Aortic smooth muscle cell (primary cell): Measurements from ENCODE around the gene CFAP61. TPM values are rescaled to one million over a fixed set of nuclear protein-coding genes. Genes with fewer than 3 reads are reported as not detected.

ENCODE experiments used
- total RNA-seq: library from RNA; depleted of rRNA; stranded (reverse); fragments of >200 nt; gene quantifications from 2 replicates; pipeline ENCODE4 v1.2.3, GENCODE V29; 2014

The CFAP61 gene, protein sequence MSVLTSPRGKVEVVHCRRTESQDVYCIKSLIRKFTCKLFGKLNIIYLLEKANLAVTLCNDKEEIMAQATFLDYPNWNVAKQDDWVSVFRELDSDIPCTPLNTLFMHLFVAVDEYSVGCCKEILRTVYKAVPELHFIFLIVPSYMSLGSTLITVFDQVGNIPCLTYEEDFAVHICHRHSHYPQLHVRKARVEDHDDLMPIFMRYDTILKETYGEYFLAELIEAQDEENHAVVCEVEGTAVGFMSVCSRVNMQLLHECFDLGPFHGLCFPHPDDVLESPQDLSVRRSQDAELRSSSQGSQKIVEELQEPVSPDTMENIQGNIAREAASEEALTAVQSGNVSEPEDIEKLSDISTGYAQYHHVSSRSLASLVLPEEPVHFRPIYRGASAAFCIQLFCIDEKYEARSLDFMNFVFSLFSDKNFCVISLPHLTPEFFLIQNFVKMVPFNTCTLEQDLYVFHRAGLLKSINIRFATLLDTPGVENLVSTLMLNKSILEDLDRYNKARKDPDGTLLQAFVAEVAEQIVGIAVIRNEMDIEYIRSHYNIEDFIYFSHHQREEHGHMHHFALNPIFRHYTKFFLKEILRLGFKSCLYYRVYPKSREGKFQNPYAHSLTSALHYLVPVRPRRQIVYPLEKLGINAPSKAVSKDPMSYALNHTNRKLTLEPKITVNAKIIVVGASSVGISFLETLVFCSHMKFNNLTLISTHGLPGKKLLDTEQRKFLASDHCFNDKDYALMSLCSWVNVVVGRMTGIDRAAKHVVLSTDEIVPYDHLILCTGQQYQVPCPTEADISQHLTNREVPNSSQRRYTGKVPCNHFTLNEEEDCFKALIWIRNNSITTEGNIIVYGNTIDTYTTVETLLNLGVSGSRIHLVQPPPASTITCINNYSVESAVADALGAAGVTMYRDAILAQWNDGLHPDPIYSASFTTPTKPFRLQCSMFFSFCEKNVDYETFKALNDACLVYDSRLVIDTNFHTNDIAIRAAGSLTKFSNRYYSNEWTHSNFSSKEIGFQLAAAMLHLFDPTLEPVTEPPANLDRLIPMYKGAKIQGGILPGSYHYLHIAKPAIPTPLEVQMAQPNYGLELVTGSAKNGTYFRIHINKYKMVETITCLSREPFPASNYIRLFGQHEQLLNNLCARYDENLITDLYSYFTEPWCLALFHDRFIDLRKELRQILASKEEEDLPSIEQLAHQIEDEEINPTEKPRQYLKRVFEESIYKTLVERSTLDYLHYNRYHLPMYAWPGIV
- 0.12 and 0.13 TPM in 2 replicates for total RNA-seq

DNA sequence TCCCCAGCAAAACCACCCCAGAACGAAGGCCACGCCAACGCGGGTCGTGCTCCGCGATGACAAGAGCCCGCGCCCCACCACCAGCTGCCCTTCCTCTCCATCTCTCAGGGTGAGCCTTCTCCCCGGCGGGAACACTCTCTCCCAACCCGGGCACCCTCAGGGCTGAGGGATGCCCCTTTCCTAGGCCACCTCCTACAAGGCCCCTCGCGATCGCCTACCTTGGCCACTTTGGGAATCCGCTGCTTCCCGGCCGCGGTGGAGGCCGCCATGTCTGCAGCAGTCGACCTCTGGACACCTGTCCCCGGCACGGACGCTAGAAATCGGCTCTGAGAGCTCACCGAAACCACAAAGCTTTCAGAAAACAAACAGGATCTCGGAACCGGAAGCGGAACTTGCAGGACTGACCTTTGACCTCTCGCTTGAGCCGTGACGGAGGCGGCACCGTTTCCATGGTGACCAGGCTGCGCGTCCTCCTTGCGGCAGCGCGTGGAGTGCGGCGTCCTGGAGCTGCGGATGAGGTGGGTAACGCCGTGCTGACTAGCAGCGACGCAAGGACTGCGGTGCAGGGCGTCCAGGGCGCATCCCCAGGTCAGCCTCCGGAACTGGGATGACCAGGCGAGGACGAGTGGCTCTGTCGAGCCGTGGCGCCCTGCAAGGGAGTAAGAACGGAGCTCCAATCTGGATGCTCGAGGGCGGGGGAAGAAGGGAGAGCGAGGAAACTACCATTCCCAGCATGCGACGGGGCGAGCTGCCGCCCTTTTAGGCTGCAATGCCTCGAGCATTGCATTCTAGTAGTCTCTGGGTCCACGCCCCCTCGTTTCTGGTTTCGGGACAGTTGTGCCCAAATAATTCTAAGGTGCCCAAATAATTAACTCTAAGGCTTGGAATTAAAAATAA lies at the start of gene CFAP61, which contains the start of gene CRNKL1:
Gene CFAP61, plus strand, starts transcription at position 459 of the 897 bp plus-strand sequence. CDS start 4,122 bp downstream, outside the sequence.
Gene CRNKL1, minus strand, starts transcription at position 393 of the 897 bp plus-strand sequence. Its CDS starts 124 bp downstream, at position 269.

DNA sequence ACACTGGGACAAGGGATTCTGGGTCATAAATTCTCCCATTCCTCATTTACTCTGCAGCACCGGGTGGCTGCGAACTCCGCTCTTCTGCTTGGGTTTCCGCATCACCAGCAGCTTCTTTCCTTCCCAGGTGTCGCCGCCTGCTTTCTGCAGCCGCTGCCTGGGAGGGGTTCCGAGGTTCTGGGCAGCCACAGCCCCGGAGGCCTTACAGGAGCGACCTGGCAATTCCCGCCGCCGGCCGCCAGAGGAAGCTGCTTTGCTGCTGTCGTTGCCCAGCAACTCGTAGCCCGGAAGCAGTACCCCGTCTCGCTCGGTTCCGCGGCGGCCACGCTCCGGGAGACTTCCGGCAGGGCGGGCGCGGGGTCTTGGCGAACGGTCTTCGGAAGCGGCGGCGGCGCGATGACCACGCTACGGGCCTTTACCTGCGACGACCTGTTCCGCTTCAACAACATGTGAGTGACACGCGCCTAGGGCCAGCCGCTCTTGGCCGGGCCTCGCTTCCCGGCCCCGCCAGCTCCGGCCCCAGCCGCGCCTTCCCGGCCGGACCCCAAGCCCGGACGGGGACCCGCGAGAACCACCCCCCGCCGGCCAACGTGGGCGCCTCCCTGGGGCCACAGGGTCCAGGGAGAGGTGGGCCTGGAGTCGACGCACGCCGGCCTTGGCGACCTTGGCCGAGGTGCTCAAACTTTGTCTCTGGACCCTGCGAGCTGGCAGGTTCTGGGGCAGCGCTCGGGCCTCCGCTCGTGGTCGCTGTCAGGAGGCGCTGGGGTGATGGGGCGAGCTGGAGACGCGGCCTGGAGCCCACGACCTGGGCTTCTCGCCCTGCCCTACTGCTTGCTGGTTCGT lies 35.1 kb upstream of the CFAP61 start, which contains the start of gene NAA20:
Gene NAA20, plus strand, starts transcription at position 362 of the 843 bp plus-strand sequence. Its CDS starts 35 bp downstream, at position 397.

DNA sequence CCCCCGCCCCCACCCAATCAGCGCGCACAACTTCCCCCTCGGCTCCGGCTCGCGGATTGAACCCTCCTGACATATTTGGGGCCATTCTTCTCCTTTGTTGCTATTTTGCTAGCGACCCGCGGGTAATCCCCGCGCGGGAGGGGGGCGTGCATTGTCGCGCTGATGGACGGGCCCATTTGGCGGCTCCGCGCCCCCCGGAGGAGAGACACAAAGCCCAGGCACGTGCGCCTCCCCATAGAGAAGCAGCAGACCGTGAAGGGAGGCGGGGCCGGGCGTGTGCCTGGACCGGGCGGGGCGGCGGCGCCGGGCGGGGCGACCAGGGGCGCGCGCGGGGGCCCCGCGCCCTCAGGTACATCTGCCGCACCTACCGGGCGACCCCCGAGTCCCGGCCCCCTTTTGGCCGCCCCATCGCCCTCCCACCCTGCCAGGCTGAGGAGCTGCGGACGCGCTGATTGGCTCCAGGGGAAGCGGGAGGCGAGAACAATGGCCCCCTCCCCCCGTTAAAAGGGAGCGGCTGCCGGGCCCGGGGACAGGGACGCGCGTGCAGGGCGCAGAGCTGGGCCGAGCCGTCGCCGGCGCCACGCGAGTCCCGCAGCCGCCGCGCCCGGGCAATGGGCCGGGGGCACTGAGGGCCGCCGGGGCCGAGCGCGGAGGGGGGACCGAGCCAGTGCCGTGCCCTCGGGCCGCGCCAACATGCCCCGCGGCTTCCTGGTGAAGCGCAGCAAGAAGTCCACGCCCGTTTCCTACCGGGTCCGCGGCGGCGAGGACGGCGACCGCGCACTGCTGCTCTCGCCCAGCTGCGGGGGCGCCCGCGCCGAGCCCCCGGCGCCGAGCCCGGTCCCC lies 315.5 kb downstream of the CFAP61 start, which contains the start of gene INSM1:
Gene INSM1, plus strand, starts transcription at position 530 of the 843 bp plus-strand sequence. Its CDS starts 164 bp downstream, at position 694.

Other genes starting within 250 kb of the CFAP61 start
- 49.5 and 51.9 TPM in 2 replicates for gene NAA20, start 35.2 kb upstream of the CFAP61 start, total RNA-seq
- gene CRNKL1, start 66 bp upstream of the CFAP61 start, total RNA-seq = 26.6 and 33.8 TPM in 2 replicates